Measurements from ENCODE around the gene ANXA8. TPM values are rescaled to one million over a fixed set of nuclear protein-coding genes. Genes with fewer than 3 reads are reported as not detected.

The ANXA8 gene
- total and polyA plus RNA-seq, 2 donors (not counting 3 experiments of a cell fraction or from before 2014, with no cell fraction given) = not detected

DNA sequence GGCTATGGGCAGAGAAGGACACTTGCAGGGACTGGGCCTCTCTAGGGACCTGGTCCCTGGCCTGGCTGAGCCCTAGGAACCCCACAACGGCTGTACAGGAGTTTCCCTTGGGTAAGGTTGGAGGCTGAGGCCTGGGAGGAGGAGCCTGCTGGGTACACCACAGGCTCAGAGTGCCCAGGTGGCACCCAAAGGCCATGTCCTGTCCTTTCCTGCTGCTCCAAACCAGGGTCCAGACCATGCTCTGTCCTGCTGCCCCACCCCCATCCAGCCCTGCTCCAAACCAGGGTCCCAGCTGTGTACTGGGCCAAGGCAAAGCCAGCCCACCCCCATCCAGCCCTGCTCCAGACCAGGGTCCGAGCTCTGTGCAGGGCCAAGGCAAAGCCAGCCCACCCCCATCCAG, 64.5 kb downstream of the ANXA8 start:
- H3K4me1 ChIP-seq (ENCODE audit: control insufficient read depth, extremely low read depth, insufficient read depth, low read length) = no peaks in the 10 kb centered on the region
- no TSS peak for BruUV-seq (replicated peaks)
- DNase-seq (ENCODE audit: low read depth, low spot score) = no peak
- CTCF ChIA-PET = no interaction called here
- H3K36me3 ChIP-seq (ENCODE audit: control insufficient read depth in 2 of 2, extremely low read depth in 1 of 2, insufficient read depth in 2 of 2, low read length in 2 of 2) = no peaks in the 10 kb centered on the region
- no peak overlapping the region for H3K4me2 ChIP-seq (ENCODE audit: insufficient read depth, low read length)
- TF ChIP-seq MAX (IDR thresholded peaks at IDR 0.05; ENCODE audit: insufficient read depth, insufficient read length) (no peak), MYC (IDR thresholded peaks at IDR 0.05; ENCODE audit: low read depth, low read length) (no peak), FOS (IDR thresholded peaks at IDR 0.05; ENCODE audit: borderline replicate concordance, insufficient read depth, low read length) (no peak), POLR2AphosphoS5 (IDR thresholded peaks at IDR 0.05; ENCODE audit: insufficient read depth, low read depth, low read length) (no peak), GATA2 (IDR thresholded peaks at IDR 0.05; ENCODE audit: insufficient read depth, insufficient read length, low read depth, low read length) (no peak), EZH2 (IDR thresholded peaks at IDR 0.05; ENCODE audit: borderline replicate concordance, low read depth, low read length, severe bottlenecking) (no peak), JUN (IDR thresholded peaks at IDR 0.05; ENCODE audit: borderline replicate concordance, insufficient read depth, insufficient read length, low read depth) (no peak), POLR2A (IDR thresholded peaks at IDR 0.05; ENCODE audit: low read depth, low read length) (no peak), CTCF (IDR thresholded peaks at IDR 0.05; ENCODE audit: extremely low read depth in 1 of 2, insufficient read depth in 1 of 2, low read depth in 1 of 2, low read length in 2 of 2) (no peak)
- H2AFZ ChIP-seq (ENCODE audit: low read depth, low read length) = no peak overlapping the region
- no peaks in the 10 kb centered on the region for H4K20me1 ChIP-seq (replicated peaks; ENCODE audit: control insufficient read depth, extremely low read depth, insufficient read depth, low read length)
- no peaks in the 10 kb centered on the region for H3K79me2 ChIP-seq (ENCODE audit: control insufficient read depth, insufficient read depth, low read length)
- dilution Hi-C loops (cut with MboI; ENCODE audit: extremely low pct_ligation_motif_present, low sequenced_read_pairs) = no loop called here
- intact Hi-C loops (cut with micrococcal nuclease) = no loop called here
- no peak overlapping the region for H3K27ac ChIP-seq (ENCODE audit: insufficient read depth, low read depth, low read length)
- H3K9ac ChIP-seq (replicated peaks; ENCODE audit: extremely low read depth, insufficient read depth, low read length) = no peak overlapping the region
- POLR2A ChIA-PET = no interaction called here
- FAIRE-seq = no peak
- no peaks in the 10 kb centered on the region for H3K9me1 ChIP-seq (replicated peaks; ENCODE audit: control insufficient read depth, extremely low read depth, insufficient read depth, low read length)
- H3K27me3 ChIP-seq (ENCODE audit: control insufficient read depth in 2 of 2, insufficient read depth in 2 of 2, low read length in 2 of 2) = no peaks in the 10 kb centered on the region
- no peaks in the 10 kb centered on the region for H3K9me3 ChIP-seq (replicated peaks; ENCODE audit: control insufficient read depth, insufficient read depth, low read length)
- H3K4me3 ChIP-seq (replicated peaks in 1 of 3; ENCODE audit: insufficient read depth in 1 of 3, low read depth in 1 of 3, low read length in 3 of 3) = no peak overlapping the region

Measured in endothelial cell of umbilical vein (primary cell).